Measurements from ENCODE around the gene CFAP20.
"Not testable (repeated sequence)": the region's sequence is repeated elsewhere in the genome, so short reads cannot be mapped to it uniquely, and the experiment has no call there.

Gene CFAP20

DNA sequence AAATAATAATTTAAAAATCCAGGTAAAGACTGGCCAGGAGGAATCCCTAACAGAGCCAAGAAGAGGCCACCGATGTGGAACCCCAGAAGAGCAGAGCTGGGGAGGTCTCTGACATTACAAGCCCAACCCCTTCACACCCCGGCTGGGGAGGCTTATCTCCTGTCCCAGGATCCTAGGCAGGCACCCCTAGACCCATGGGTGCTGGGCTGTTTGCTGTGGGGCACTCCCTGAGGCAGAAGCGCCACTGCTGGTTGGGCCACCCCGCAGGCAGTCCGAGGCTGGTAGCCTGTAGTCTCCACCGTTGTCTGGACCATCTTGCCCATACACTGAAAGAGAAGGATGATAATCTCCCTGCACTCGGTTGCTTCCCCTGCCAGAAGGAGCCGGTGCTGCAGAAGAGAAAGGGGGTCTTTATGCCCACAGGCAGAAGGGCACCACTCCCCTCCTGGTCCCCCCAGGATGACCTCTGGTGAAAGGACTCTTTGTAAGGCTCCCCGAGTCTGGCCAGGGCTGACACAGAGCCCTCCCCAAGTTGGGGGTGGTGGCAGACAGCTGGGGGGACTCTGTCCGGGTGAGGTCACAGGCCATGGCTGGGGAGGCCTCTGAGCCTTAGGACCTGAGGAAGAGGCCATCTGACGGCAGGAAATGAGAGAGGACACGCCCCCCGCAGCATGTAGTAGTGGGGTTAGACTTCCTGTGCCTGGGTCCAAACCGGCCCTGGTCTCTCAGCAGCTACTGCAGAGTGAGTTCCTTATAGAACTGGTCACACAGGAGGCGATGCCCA is 34.2 kb downstream of the CFAP20 start:
- H3K4me3 ChIP-seq (ENCODE audit: low read depth, low read length): no peak overlapping the region
- no peak overlapping the region for H3K27ac ChIP-seq
- H3K36me3 ChIP-seq: no peaks in the 10 kb centered on the region
- H3K27me3 ChIP-seq (ENCODE audit: insufficient read depth, low read depth, severe bottlenecking): no peaks in the 10 kb centered on the region
- no peak for TF ChIP-seq CTCF (IDR thresholded peaks at IDR 0.05; ENCODE audit: low read depth, low read length)
- H3K9me3 ChIP-seq (ENCODE audit: severe bottlenecking): peaks cover 3% of the 10 kb centered on the region
- DNase-seq: no peak

- no peak overlapping the region for H3K27ac ChIP-seq
- no peaks in the 10 kb centered on the region for H3K27me3 ChIP-seq (ENCODE audit: insufficient read depth, low read depth, severe bottlenecking)
- no peak for DNase-seq
- TF ChIP-seq CTCF (IDR thresholded peaks at IDR 0.05; ENCODE audit: low read depth, low read length): no peak
- H3K9me3 ChIP-seq (ENCODE audit: severe bottlenecking): peaks cover 3% of the 10 kb centered on the region
- H3K4me3 ChIP-seq (ENCODE audit: low read depth, low read length): no peak overlapping the region
- no peaks in the 10 kb centered on the region for H3K36me3 ChIP-seq
These were observed 35.2 kb downstream of the CFAP20 start for GRCh38 chr16:58094026-58094425.

- H3K27ac ChIP-seq; H3K27me3 ChIP-seq (ENCODE audit: insufficient read depth, low read depth, severe bottlenecking); H3K9me3 ChIP-seq (ENCODE audit: severe bottlenecking); DNase-seq; H3K36me3 ChIP-seq; H3K4me3 ChIP-seq (ENCODE audit: low read depth, low read length): not testable (repeated sequence)
These were observed 38.8 kb downstream of the CFAP20 start for GRCh38 chr16:58090396-58090795.

DNA sequence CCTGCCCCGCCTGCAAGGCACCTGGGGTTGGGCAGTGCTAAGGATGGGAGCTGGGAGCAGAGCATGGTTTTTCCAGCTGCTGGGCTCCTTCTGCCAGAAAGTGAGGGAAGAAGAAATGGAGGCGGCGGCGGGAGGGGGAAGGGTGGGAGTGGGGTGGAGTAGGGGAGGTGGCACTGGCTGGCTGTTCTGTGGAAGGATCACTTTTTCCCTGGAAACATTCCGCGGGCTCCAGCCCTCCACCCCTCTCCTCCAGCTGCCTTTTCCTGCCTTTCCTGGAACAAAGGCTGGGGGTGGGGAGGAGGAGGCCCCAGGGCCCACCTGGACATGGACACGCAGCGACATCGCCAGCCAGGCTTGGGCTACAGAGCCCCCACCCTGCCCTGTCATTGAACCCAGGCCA is 41.1 kb downstream of the CFAP20 start:
- no peaks in the 10 kb centered on the region for H3K27me3 ChIP-seq (ENCODE audit: insufficient read depth, low read depth, severe bottlenecking)
- H3K36me3 ChIP-seq: no peaks in the 10 kb centered on the region
- no peak for TF ChIP-seq CTCF (IDR thresholded peaks at IDR 0.05; ENCODE audit: low read depth, low read length)
- no peak for DNase-seq
- H3K9me3 ChIP-seq (ENCODE audit: severe bottlenecking): peaks cover 3% of the 10 kb centered on the region
- H3K4me3 ChIP-seq (ENCODE audit: low read depth, low read length): no peak overlapping the region
- no peak overlapping the region for H3K27ac ChIP-seq

DNA sequence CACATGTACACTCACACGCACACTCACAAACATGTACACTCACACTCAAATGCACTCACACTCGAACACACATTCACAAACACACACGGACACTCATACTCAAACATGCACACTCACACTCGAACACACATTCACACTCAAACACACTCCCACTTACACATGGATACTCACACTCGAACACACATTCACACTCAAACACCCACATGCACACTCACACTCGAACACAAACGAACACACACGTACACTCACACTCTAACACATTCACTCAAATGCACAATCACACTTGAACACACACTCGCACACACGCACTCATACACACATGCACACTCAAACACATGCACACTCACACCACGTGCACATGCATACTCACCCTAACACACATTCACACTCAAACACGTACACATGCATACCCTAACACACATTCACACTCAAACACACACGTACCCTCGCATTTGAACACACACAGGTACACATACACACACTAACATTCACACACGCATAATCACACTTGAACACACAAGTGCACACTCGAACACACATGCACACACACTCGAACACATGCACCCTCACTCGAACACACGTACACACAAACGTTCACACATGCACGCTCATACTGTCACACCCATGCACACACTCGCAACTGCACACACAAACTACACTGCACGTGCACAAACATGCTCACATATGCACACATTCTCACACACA is 41.8 kb downstream of the CFAP20 start:
- Histone ChIP-seq H3K27me3 (ENCODE audit: insufficient read depth, low read depth, severe bottlenecking) (no peaks in the 10 kb centered on the region), H3K27ac (no peak overlapping the region), H3K36me3 (no peaks in the 10 kb centered on the region), H3K4me3 (ENCODE audit: low read depth, low read length) (no peak overlapping the region), H3K9me3 (ENCODE audit: severe bottlenecking) (peaks cover 3% of the 10 kb centered on the region)
- no peak for TF ChIP-seq CTCF (IDR thresholded peaks at IDR 0.05; ENCODE audit: low read depth, low read length)
- no peak for DNase-seq

DNA sequence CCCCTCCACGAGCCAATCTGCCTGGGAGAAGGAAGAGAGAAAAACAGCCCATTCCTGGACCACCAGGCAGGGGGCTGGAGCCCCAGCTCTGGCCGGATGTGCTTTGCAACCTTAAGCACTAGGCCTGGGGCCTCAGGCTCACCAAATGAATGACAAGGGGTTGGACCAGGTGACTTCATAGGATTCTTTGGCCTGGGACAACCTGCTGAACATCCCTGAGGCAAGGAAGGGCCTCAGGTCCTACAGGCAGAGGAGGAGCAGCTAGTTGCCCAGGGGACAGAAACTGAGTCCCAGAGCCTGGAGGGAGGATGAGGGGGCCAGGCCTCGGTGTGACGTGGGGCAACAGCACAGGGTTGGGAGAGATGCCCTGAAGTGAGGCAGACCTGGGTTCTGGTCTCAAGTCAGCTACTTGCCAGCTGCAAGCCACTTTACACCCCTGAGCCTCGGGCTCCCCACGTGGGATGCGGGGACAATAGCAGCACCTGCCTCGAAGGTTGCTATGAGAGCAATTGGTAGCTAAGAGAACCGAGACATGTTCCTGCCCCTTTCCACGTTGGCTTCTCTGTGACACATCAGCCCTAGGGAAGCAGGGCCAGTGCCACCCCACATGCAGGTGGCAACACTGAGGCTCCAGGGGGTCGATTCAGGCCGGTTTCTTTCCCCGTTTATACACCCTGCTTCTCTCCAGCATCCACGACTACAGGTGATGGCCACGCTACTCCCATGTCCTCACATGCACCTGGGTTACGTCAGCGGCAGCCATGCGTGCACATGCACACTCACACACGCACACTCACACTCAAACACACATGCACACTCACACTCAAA is 42.6 kb downstream of the CFAP20 start:
- Histone ChIP-seq H3K36me3 (no peaks in the 10 kb centered on the region), H3K27ac (no peak overlapping the region), H3K27me3 (ENCODE audit: insufficient read depth, low read depth, severe bottlenecking) (no peaks in the 10 kb centered on the region), H3K9me3 (ENCODE audit: severe bottlenecking) (peaks cover 3% of the 10 kb centered on the region), H3K4me3 (ENCODE audit: low read depth, low read length) (no peak overlapping the region)
- no peak for DNase-seq
- TF ChIP-seq CTCF (IDR thresholded peaks at IDR 0.05; ENCODE audit: low read depth, low read length): no peak
